GM12872 (cell line): ENCODE results near the gene C18orf32.

Experiments
- CTCF ChIP-seq: IDR thresholded peaks from 3 replicates; pipeline ENCODE4 v1.5.1; 2011; ENCODE audit warnings: low read depth, mild to moderate bottlenecking, low read length, moderate library complexity; ENCODE audit not compliant: insufficient read depth

C18orf32 gene

GRCh38 chr18:49483198-49483597 is 3.8 kb downstream of the C18orf32 start:
- no peak for TF ChIP-seq CTCF

- no peak for TF ChIP-seq CTCF
Measured at GRCh38 chr18:49481907-49482306, 5.1 kb downstream of the C18orf32 start.

GRCh38 chr18:49481317-49481716 is 5.7 kb downstream of the C18orf32 start:
- no peak for TF ChIP-seq CTCF

- no peak for TF ChIP-seq CTCF
Measured at GRCh38 chr18:49479381-49480137, 7.5 kb downstream of the C18orf32 start.

- TF ChIP-seq CTCF = no peak
Measured at GRCh38 chr18:49476664-49477411, 10.2 kb downstream of the C18orf32 start.

GRCh38 chr18:49473721-49474120 is 13.3 kb downstream of the C18orf32 start:
- no peak for TF ChIP-seq CTCF

GRCh38 chr18:49472459-49472858 is 14.6 kb downstream of the C18orf32 start:
- TF ChIP-seq CTCF = no peak
